MM.1S (cell line): ENCODE data around the gene LILRB3.

Source experiments
- DNase-seq: peaks from one replicate; pipeline ENCODE4 v3.0.0-alpha.2; 2015
- H2AFZ ChIP-seq: fragments of 300-600 bp; sonication (generic); 2 replicates; pipeline ENCODE4 v1.6.0; 2016; ENCODE audit warnings: antibody characterized with exemption, low read length
- H3F3A ChIP-seq: fragments of 300-600 bp; sonication (generic); 2 replicates; pipeline ENCODE4 v1.6.1; 2016; ENCODE audit warnings: mild to moderate bottlenecking, antibody characterized with exemption, low read length, moderate library complexity, mixed read lengths; ENCODE audit not compliant: insufficient read depth
- H3K27ac ChIP-seq: fragments of 300-600 bp; sonication (generic); 2 replicates; pipeline ENCODE4 v1.5.1; 2016; ENCODE audit warnings: mild to moderate bottlenecking, low read length
- H3K27me3 ChIP-seq: fragments of 300-600 bp; sonication (generic); replicated peaks from 2 replicates; pipeline ENCODE4 v1.6.0; 2016; ENCODE audit warnings: low read length; ENCODE audit not compliant: insufficient read depth
- H3K36me3 ChIP-seq: fragments of 300-600 bp; sonication (generic); replicated peaks from 2 replicates; pipeline ENCODE4 v1.6.1; 2016; ENCODE audit warnings: mild to moderate bottlenecking, low read length, mixed read lengths; ENCODE audit not compliant: insufficient read depth
- H3K4me1 ChIP-seq: fragments of 300-600 bp; sonication (generic); 2 replicates; pipeline ENCODE4 v1.6.1; 2016; ENCODE audit warnings: low read length, mixed read lengths
- H3K4me2 ChIP-seq: fragments of 300-600 bp; sonication (generic); 2 replicates; pipeline ENCODE4 v1.6.0; 2016; ENCODE audit warnings: low read depth, low read length
- H3K4me3 ChIP-seq: fragments of 300-600 bp; sonication (generic); 2 replicates; pipeline ENCODE4 v1.5.1; 2016; ENCODE audit warnings: low read length, mixed read lengths
- H3K79me2 ChIP-seq: fragments of 300-600 bp; sonication (generic); 2 replicates; pipeline ENCODE4 v1.6.1; 2016; ENCODE audit warnings: mixed run types, low read length, mixed read lengths
- H3K9ac ChIP-seq: fragments of 300-600 bp; sonication (generic); 2 replicates; pipeline ENCODE4 v1.6.1; 2016; ENCODE audit warnings: low read length, mixed read lengths
- H3K9me2 ChIP-seq: fragments of 300-600 bp; sonication (generic); replicated peaks from 2 replicates; pipeline ENCODE4 v1.6.1; 2016; ENCODE audit warnings: mild to moderate bottlenecking, low read length, mixed read lengths; ENCODE audit not compliant: insufficient read depth
- H3K9me3 ChIP-seq: fragments of 300-600 bp; sonication (generic); replicated peaks from 2 replicates; pipeline ENCODE4 v1.6.1; 2016; ENCODE audit warnings: mild to moderate bottlenecking, low read length, mixed read lengths; ENCODE audit not compliant: insufficient read depth
- H4K20me1 ChIP-seq: fragments of 300-600 bp; sonication (generic); 2 replicates; pipeline ENCODE4 v1.6.1; 2016; ENCODE audit warnings: mild to moderate bottlenecking, low read length, moderate library complexity, mixed read lengths; ENCODE audit not compliant: insufficient read depth
- CTCF ChIP-seq: fragments of 300-600 bp; sonication (generic); IDR thresholded peaks from 2 replicates; pipeline ENCODE4 v1.5.1; 2016; ENCODE audit warnings: antibody characterized with exemption, low read length, mixed read lengths
- EZH2 ChIP-seq: fragments of 300-600 bp; sonication (generic); optimal IDR thresholded peaks from 2 replicates; pipeline ENCODE3; 2017; ENCODE audit warnings: low read depth, mild to moderate bottlenecking, antibody characterized with exemption, low read length, mixed read lengths
- EZH2phosphoT487 ChIP-seq: fragments of 300-600 bp; sonication (generic); IDR thresholded peaks from 2 replicates; pipeline ENCODE4 v1.6.1; 2018; ENCODE audit warnings: antibody characterized with exemption, low read length

The LILRB3 gene

DNA sequence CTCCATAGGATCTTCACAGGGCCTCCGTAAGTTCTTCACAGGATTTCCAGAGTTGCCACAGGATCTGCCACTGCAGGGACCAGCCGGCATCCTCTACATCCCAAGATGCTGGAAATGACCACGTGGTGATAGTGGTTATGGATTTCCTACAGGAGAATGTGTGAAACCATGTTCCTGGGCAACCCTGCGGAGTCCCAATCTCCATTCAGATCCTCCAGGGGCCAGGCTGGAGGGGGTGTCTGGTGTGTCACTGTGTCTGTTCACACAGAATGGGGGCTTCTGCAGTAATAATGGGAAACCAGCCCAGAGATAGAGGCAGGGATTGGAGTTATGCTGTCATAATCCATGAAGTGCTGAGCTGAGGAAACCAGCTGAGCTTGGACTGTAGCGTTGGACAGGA is 11.1 kb upstream of the LILRB3 start:
- Histone ChIP-seq H3F3A (no peaks in the 10 kb centered on the region), H4K20me1 (no peaks in the 10 kb centered on the region)

DNA sequence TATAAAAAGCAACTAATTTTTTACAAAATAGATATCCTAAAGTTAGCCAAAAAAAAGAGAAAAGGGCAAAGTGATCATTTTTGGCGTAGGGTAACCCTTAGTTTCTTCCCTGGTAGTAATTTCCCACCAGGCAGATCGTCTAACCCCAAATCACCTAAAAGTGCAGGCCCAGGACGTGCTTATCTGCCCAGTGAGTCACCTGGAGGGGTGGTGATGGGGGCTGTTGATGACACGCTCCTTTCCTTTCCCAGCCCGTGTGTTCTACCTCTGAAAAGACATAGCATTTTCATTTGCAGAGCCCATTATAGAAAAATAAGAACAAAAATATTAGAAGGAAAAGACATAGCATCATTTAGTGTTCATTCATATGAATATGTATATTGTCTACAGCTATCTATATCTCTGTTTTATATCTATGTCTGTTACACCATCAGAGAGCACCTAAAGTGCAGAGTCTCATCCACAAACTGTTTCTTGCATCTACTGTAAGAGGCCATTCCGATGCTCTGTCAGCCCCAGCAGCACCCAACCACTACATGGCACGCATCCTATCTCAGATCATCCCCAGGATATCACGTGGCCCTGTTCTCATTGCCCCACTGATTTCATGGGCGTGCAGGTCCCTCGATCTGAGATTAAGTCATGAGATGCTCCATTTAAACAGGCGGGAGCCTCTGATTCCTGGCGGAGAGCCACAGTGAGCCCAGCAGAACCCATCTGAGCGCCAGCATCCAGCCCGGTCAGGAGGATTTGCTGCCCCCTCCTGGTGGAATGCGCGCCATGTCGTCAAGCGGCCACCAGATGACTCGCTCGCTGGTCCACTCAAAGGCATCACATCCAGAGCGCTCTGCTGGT is 8.5 kb upstream of the LILRB3 start:
- H3K27ac ChIP-seq = no peak overlapping the region
- no peak overlapping the region for H2AFZ ChIP-seq
- no peak overlapping the region for H3K4me3 ChIP-seq
- TF ChIP-seq EZH2 (no peak), CTCF (peak; percentile 69)
- H3K9me3 ChIP-seq = no peaks in the 10 kb centered on the region
- DNase-seq = peak; percentile 53
- H3K79me2 ChIP-seq = no peaks in the 10 kb centered on the region
- peaks cover 24% of the 10 kb centered on the region for H3K27me3 ChIP-seq
- H3K9ac ChIP-seq = no peak overlapping the region
- H3K36me3 ChIP-seq = no peaks in the 10 kb centered on the region
- no peak overlapping the region for H3K4me2 ChIP-seq
- no peaks in the 10 kb centered on the region for H3F3A ChIP-seq
- H3K9me2 ChIP-seq = no peaks in the 10 kb centered on the region
- no peaks in the 10 kb centered on the region for H4K20me1 ChIP-seq
- H3K4me1 ChIP-seq = no peaks in the 10 kb centered on the region

More for the DNA sequence above, 11.1 kb upstream of the LILRB3 start:
- Histone ChIP-seq H2AFZ (no peak overlapping the region), H3K27me3 (peaks cover 16% of the 10 kb centered on the region), H3K9me2 (no peaks in the 10 kb centered on the region), H3K4me2 (no peak overlapping the region), H3K9me3 (no peaks in the 10 kb centered on the region), H3K79me2 (no peaks in the 10 kb centered on the region), H3K9ac (no peak overlapping the region), H3K36me3 (no peaks in the 10 kb centered on the region), H3K27ac (no peak overlapping the region), H3K4me1 (no peaks in the 10 kb centered on the region), H3K4me3 (no peak overlapping the region)
- no peak for DNase-seq
- TF ChIP-seq EZH2phosphoT487 (no peak), CTCF (no peak), EZH2 (no peak)

DNA sequence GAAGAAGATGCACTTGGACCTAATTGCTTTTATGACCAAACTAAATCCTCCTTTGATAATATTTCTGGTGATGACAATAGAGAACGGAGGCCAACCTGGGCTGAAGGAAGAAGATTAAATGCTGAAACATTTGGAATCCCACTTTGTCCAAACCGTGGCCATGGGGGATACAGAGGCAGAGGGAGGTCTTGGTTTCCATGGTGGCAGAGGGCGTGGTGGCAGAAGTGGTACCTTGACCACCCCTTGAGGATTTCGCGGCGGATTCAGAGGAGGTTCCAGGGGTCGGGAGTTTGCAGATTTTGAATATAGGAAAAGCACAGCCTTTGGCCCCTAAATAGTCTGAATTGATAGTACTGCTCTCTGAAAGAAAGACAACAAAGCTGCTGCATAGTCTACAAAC is 7.2 kb upstream of the LILRB3 start:
- Histone ChIP-seq H3K79me2 (no peaks in the 10 kb centered on the region), H3K4me2 (no peak overlapping the region), H3K4me3 (no peak overlapping the region), H3K27me3 (peaks cover 21% of the 10 kb centered on the region), H3F3A (no peaks in the 10 kb centered on the region), H4K20me1 (no peaks in the 10 kb centered on the region), H3K27ac (no peak overlapping the region), H3K9me2 (no peaks in the 10 kb centered on the region), H3K9ac (no peak overlapping the region), H3K4me1 (no peaks in the 10 kb centered on the region), H3K9me3 (no peaks in the 10 kb centered on the region), H3K36me3 (no peaks in the 10 kb centered on the region), H2AFZ (no peak overlapping the region)
- DNase-seq = no peak
- TF ChIP-seq CTCF (no peak), EZH2phosphoT487 (no peak), EZH2 (no peak)
